GM12878 (cell line): ENCODE measurements around the gene TAGLN. TPM values are rescaled to one million over a fixed set of nuclear protein-coding genes. Genes with fewer than 3 reads are reported as not detected.

Source experiments
- ATAC-seq: fragments of 200-7000 bp; cut with Tn5 transposase; 3 replicates; pipeline ENCODE4 v1.9.1; 2020; ENCODE audit warnings: mild to moderate bottlenecking, moderate library complexity
- BruUV-seq: library from RNA; stranded (reverse); fragments of 400-500 nt; replicated peaks from 2 replicates; lab custom pipeline; 2021; lab: Mats Ljungman, UMichigan
- CTCF ChIA-PET: fragments of 300-600 bp; sonication (Branson Sonifier 250); formaldehyde crosslinking; extraction: SDS; loops from one replicate; lab custom pipeline; 2021; ENCODE audit warnings: inconsistent platforms; lab: Yijun Ruan, JAX
- POLR2A ChIA-PET: fragments of 350-600 bp; formaldehyde crosslinking; extraction: SDS; loops from one replicate; lab custom pipeline; 2021; ENCODE audit warnings: inconsistent platforms; lab: Charles Lee
- RAD21 ChIA-PET: fragments of 300-600 bp; sonication (Branson Sonifier 250); formaldehyde crosslinking; loops from one replicate; lab custom pipeline; 2023; ENCODE audit warnings: antibody characterized with exemption; ENCODE audit not compliant: unreplicated experiment; lab: Charles Lee
- SMC1A ChIA-PET: fragments of 300-600 bp; sonication (Branson Sonifier 250); formaldehyde crosslinking; loops from one replicate; lab custom pipeline; 2023; ENCODE audit not compliant: unreplicated experiment, uncharacterized antibody; lab: Charles Lee
- DNase-seq: peaks from one replicate; pipeline ENCODE4 v3.0.0-alpha.2; 2011; ENCODE audit warnings: low read depth, low spot score
- FAIRE-seq: peaks from 3 replicates; lab custom pipeline; 2011; peaks lifted over from hg19 to GRCh38; lab: Jason Lieb, UNC
- H2AFZ ChIP-seq: 2 replicates; pipeline ENCODE4 v1.6.0; 2011; ENCODE audit warnings: low read depth, low read length, control low read depth; ENCODE audit not compliant: control insufficient read depth
- H3K27ac ChIP-seq: 2 replicates; pipeline ENCODE4 v1.5.1; 2011; ENCODE audit warnings: control low read depth; ENCODE audit not compliant: control insufficient read depth, insufficient read depth
- H3K27me3 ChIP-seq, 2 experiments: replicated peaks in 1 of 2; 2 replicates each; pipeline versions ENCODE4 v1.6.0 to v1.6.1; 2011; ENCODE audit warnings: low read length in 1 of 2; ENCODE audit not compliant: control insufficient read depth in 2 of 2, insufficient read depth in 2 of 2
- H3K36me3 ChIP-seq, 2 experiments: 2 replicates each; pipeline ENCODE4 v1.5.1; 2011; ENCODE audit warnings: low read length in 1 of 2; ENCODE audit not compliant: control insufficient read depth in 2 of 2, insufficient read depth in 2 of 2
- H3K4me1 ChIP-seq: 2 replicates; pipeline ENCODE4 v1.6.1; 2011; ENCODE audit warnings: mild to moderate bottlenecking, low read length, moderate library complexity, mixed read lengths; ENCODE audit not compliant: control insufficient read depth, insufficient read depth
- H3K4me2 ChIP-seq: 2 replicates; pipeline ENCODE4 v1.6.0; 2011; ENCODE audit warnings: control low read depth; ENCODE audit not compliant: control insufficient read depth, insufficient read depth
- H3K4me3 ChIP-seq: fragments of 200-600 bp; sonication (generic); 2 replicates; pipeline ENCODE4 v1.5.1; 2016
- H3K79me2 ChIP-seq: 2 replicates; pipeline ENCODE4 v1.6.0; 2011; ENCODE audit warnings: low read length; ENCODE audit not compliant: control insufficient read depth, insufficient read depth
- H3K9ac ChIP-seq: 2 replicates; pipeline ENCODE4 v1.8.0; 2011; ENCODE audit warnings: low read length, control low read depth, mixed read lengths; ENCODE audit not compliant: control insufficient read depth, insufficient read depth
- H3K9me3 ChIP-seq: replicated peaks from 3 replicates; pipeline ENCODE4 v1.5.1; 2011; ENCODE audit warnings: mild to moderate bottlenecking, low read length; ENCODE audit not compliant: control insufficient read depth, insufficient read depth
- H4K20me1 ChIP-seq: 2 replicates; pipeline ENCODE4 v1.6.0; 2011; ENCODE audit not compliant: control insufficient read depth, insufficient read depth
- ATF3 ChIP-seq: IDR thresholded peaks from 2 replicates; pipeline ENCODE4 v1.6.1; 2011; ENCODE audit warnings: low read depth, mild to moderate bottlenecking, low read length, moderate library complexity, borderline replicate concordance; ENCODE audit errors: extremely low read depth
- IRF3 ChIP-seq: fragments of 450-650 bp; IDR thresholded peaks from 2 replicates; pipeline ENCODE4 v1.6.1; 2014; ENCODE audit warnings: mild to moderate bottlenecking
- LARP7 ChIP-seq: fragments of 450-650 bp; IDR thresholded peaks from 2 replicates; pipeline ENCODE4 v1.6.1; 2017; ENCODE audit warnings: mild to moderate bottlenecking
- NR2C1 ChIP-seq: fragments of 450-650 bp; IDR thresholded peaks from 2 replicates; pipeline ENCODE4 v1.6.1; 2017; ENCODE audit warnings: antibody characterized with exemption, mild to moderate bottlenecking, moderate library complexity
- PRDM15 ChIP-seq: fragments of 450-650 bp; formaldehyde crosslinking; IDR thresholded peaks from 2 replicates; pipeline ENCODE4 v1.4.0; 2020; ENCODE audit warnings: mild to moderate bottlenecking, moderate library complexity
- REST ChIP-seq: IDR thresholded peaks from 2 replicates; pipeline ENCODE4 v1.6.1; 2012; ENCODE audit warnings: mild to moderate bottlenecking, low read depth, low read length
- SMAD5 ChIP-seq: IDR thresholded peaks from 2 replicates; pipeline ENCODE4 v1.6.1; 2016; ENCODE audit warnings: antibody characterized with exemption, low read depth
- SREBF1 ChIP-seq: IDR thresholded peaks from 2 replicates; pipeline ENCODE4 v1.6.1; 2012; ENCODE audit warnings: mild to moderate bottlenecking, low read length
- TAF1 ChIP-seq: IDR thresholded peaks from 2 replicates; pipeline ENCODE4 v1.6.1; 2011; ENCODE audit warnings: mild to moderate bottlenecking, low read depth, low read length, borderline replicate concordance
- TCF3 ChIP-seq: IDR thresholded peaks from 2 replicates; pipeline ENCODE4 v1.6.1; 2012; ENCODE audit warnings: low read depth, mild to moderate bottlenecking, low read length, borderline replicate concordance; ENCODE audit not compliant: insufficient read depth
- WGBS: methylation state at CpG from one replicate; pipeline ENCODE4 v1.1.6; 2016; ENCODE audit warnings: low lambda C conversion rate; ENCODE audit not compliant: insufficient replicate concordance, insufficient coverage; ENCODE audit errors: missing lambda C conversion rate; 5-methylcytosine and 5-hydroxymethylcytosine counted together
- in situ Hi-C: fragments of 300-500 bp; cut with MboI; formaldehyde crosslinking; loops from 9 replicates; pipeline ENCODE4 v1.14.3; 2018; ENCODE audit warnings: mixed read lengths
- intact Hi-C: fragments of 100-400 bp; cut with micrococcal nuclease; formaldehyde crosslinking; loops from one replicate; pipeline ENCODE4 v1.14.2; 2022; ENCODE audit not compliant: unreplicated experiment
- polyA plus RNA-seq, 11 experiments: library from polyadenylated mRNA; depleted of rRNA in 4 of 11; unstranded in 6 of 11; stranded (reverse) in 5 of 11; fragments of >200 nt; fragmentation: Nextera tagmentation in 4 of 11; fragmentation: Illumina TruSeq in 1 of 11; extraction: Ambion mirVana in 4 of 11; extraction: Trizol in 1 of 11; gene quantifications; 1 replicate in 1 of 11; 2 replicates in 10 of 11; pipeline versions ENCODE4 v1.2.1 to v1.2.3, GENCODE V29; 2011 to 2016; ENCODE audit warnings: inconsistent platforms in 2 of 11, missing spikeins in 2 of 11, low read depth in 1 of 11
- total RNA-seq, 4 experiments: library from RNA; depleted of rRNA in 3 of 4; stranded (reverse); fragments of >200 nt in 3 of 4; fragmentation: Illumina TruSeq in 1 of 4; extraction: Trizol in 1 of 4; gene quantifications; 2 replicates each; pipeline versions ENCODE4 v1.2.1 to v1.2.3, GENCODE V29; 2013 to 2021

The TAGLN gene
- total and polyA plus RNA-seq, 10 of the 15 experiments (the other 5 are each of a cell fraction or from before 2014, with no cell fraction given): 0.26 to 4.6 (median 1.7) TPM

GRCh38 chr11:117219995-117220394 is 20.8 kb downstream of the TAGLN start:
- no peak overlapping the region for H2AFZ ChIP-seq
- peaks cover 29 to 46% of the 10 kb centered on the region in 2 experiments; a peak in 3 of 4 replicates for H3K36me3 ChIP-seq
- H3K4me3 ChIP-seq: no peak overlapping the region
- H3K9me3 ChIP-seq: no peaks in the 10 kb centered on the region
- POLR2A ChIA-PET: interaction anchor here (0.6 to 1.0 kb wide), 2 partner anchors 41 to 380 kb away, joined by 3 read pairs; partner anchors contain the start of gene SIDT2
- in situ Hi-C loops: no loop called here
- intact Hi-C loops: no loop called here
- no TSS peak for BruUV-seq
- H3K9ac ChIP-seq: no peak overlapping the region
- no peak overlapping the region for H3K4me2 ChIP-seq
- TF ChIP-seq SMAD5: no peak
- TF ChIP-seq TAF1: no peak
- TF ChIP-seq ATF3: no peak
- TF ChIP-seq TCF3: no peak
- TF ChIP-seq SREBF1: no peak
- TF ChIP-seq IRF3: no peak
- no peak for TF ChIP-seq LARP7
- TF ChIP-seq NR2C1: no peak
- no peak for TF ChIP-seq PRDM15 (CRISPR knock-in tag)
- TF ChIP-seq REST: no peak
- TF ChIP-seq, all 136 proteins: peak for 0
- ATAC-seq (no peak), DNase-seq (no peak), FAIRE-seq (no peak)
- H3K4me1 ChIP-seq: no peaks in the 10 kb centered on the region; the same call in 1 of the 2 replicates
- RAD21 ChIA-PET: interaction anchor here (1.0 kb wide), 1 partner anchor 9 kb away, joined by 3 read pairs; no protein-coding TSS in a partner anchor
- no peaks in the 10 kb centered on the region for H3K27me3 ChIP-seq
- 100% methylated on average over 3 of the region's 4 CpGs for WGBS
- no peak overlapping the region for H3K27ac ChIP-seq
- no peaks in the 10 kb centered on the region for H3K79me2 ChIP-seq
- H4K20me1 ChIP-seq: no peaks in the 10 kb centered on the region
- CTCF ChIA-PET: interaction anchor here (1.0 to 17.3 kb wide), 4 partner anchors 9 to 474 kb away, joined by 3 to 422 read pairs (median 4); partner anchors contain the start of gene SIDT2
- SMC1A ChIA-PET: interaction anchor here (0.8 to 3.2 kb wide), 3 partner anchors 8 to 40 kb away, joined by 3 to 15 read pairs (median 4); no protein-coding TSS in a partner anchor
